Calu3 (cell line): Measurements from ENCODE around the gene RCOR2. TPM values are rescaled to one million over a fixed set of nuclear protein-coding genes. Genes with fewer than 3 reads are reported as not detected.

ENCODE experiments used
- BruUV-seq: library from RNA; stranded (reverse); fragments of 400-500 nt; replicated peaks from 2 replicates; lab custom pipeline; 2021; lab: Mats Ljungman, UMichigan
- CTCF ChIA-PET: fragments of 300-600 bp; sonication (Branson Sonifier 250); formaldehyde crosslinking; loops from one replicate; lab custom pipeline; 2022; ENCODE audit warnings: antibody characterized with exemption; lab: Charles Lee
- DNase-seq: peaks from one replicate; pipeline ENCODE4 v3.0.0; 2022
- H3K27ac Mint-ChIP-seq: one replicate; pipeline ENCODE4 v1.8.0; 2022; ENCODE audit warnings: mixed read lengths; ENCODE audit not compliant: unreplicated experiment
- H3K27me3 Mint-ChIP-seq: one replicate; pipeline ENCODE4 v1.8.0; 2022; ENCODE audit warnings: mixed read lengths; ENCODE audit not compliant: unreplicated experiment
- H3K36me3 Mint-ChIP-seq: one replicate; pipeline ENCODE4 v1.8.0; 2022; ENCODE audit warnings: mild to moderate bottlenecking, moderate library complexity, mixed read lengths; ENCODE audit not compliant: insufficient read depth, unreplicated experiment
- H3K4me1 Mint-ChIP-seq: one replicate; pipeline ENCODE4 v1.8.0; 2022; ENCODE audit warnings: mild to moderate bottlenecking, low read depth, mixed read lengths; ENCODE audit not compliant: unreplicated experiment
- H3K4me3 Mint-ChIP-seq: one replicate; pipeline ENCODE4 v1.8.0; 2022; ENCODE audit warnings: mild to moderate bottlenecking, low read depth, moderate library complexity, mixed read lengths; ENCODE audit not compliant: unreplicated experiment
- H3K9me3 Mint-ChIP-seq: one replicate; pipeline ENCODE4 v1.8.0; 2022; ENCODE audit warnings: low read depth, mixed read lengths; ENCODE audit not compliant: unreplicated experiment
- CTCF ChIP-seq: fragments of 200-600 bp; IDR thresholded peaks from one replicate; pipeline ENCODE4 v1.8.0; 2022; ENCODE audit warnings: antibody characterized with exemption; ENCODE audit not compliant: unreplicated experiment
- intact Hi-C: fragments of 100-400 bp; cut with micrococcal nuclease; formaldehyde crosslinking; loops from one replicate; pipeline ENCODE4 v1.10.0; 2022; ENCODE audit not compliant: unreplicated experiment
- total RNA-seq: library from RNA; stranded (reverse); gene quantifications from 2 replicates; pipeline ENCODE4 v1.2.3, GENCODE V29; 2022

The RCOR2 gene
- total RNA-seq, 1 experiment from 2014 or later, result 0.26 TPM

GRCh38 chr11:63914896-63915691 is 1.9 kb downstream of the RCOR2 start:
- Mint-ChIP-seq H3K27ac (no peak overlapping the region), H3K9me3 (no peaks in the 10 kb centered on the region), H3K27me3 (peaks cover 47% of the 10 kb centered on the region), H3K36me3 (peaks cover 30% of the 10 kb centered on the region), H3K4me3 (no peak overlapping the region), H3K4me1 (peaks cover 8% of the 10 kb centered on the region)
- BruUV-seq, result no TSS peak
- intact Hi-C loops, result no loop called here
- CTCF ChIA-PET, result interaction anchor here (0.6 kb wide), 1 partner anchor 43 kb away, joined by 3 read pairs; no protein-coding TSS in a partner anchor
- no peak for TF ChIP-seq CTCF
- DNase-seq, result no peak

GRCh38 chr11:63913866-63914830 is 2.8 kb downstream of the RCOR2 start:
- intact Hi-C loops, result no loop called here
- CTCF ChIA-PET, result interaction anchor here (0.6 kb wide), 2 partner anchors 98 to 1657 kb away, joined by 3 read pairs; no protein-coding TSS in a partner anchor
- H3K4me3 Mint-ChIP-seq, result no peak overlapping the region

GRCh38 chr11:63912678-63913077 is 4.3 kb downstream of the RCOR2 start:
- Mint-ChIP-seq H3K9me3 (no peaks in the 10 kb centered on the region), H3K4me3 (no peak overlapping the region), H3K27me3 (peaks cover 31% of the 10 kb centered on the region), H3K4me1 (no peaks in the 10 kb centered on the region), H3K36me3 (peaks cover 25% of the 10 kb centered on the region), H3K27ac (no peak overlapping the region)
- no TSS peak for BruUV-seq
- CTCF ChIA-PET, result no interaction called here
- intact Hi-C loops, result no loop called here
- no peak for TF ChIP-seq CTCF
- DNase-seq, result no peak

More at GRCh38 chr11:63913866-63914830, 2.8 kb downstream of the RCOR2 start:
- BruUV-seq, result no TSS peak
- H3K27ac Mint-ChIP-seq, result no peak overlapping the region
- H3K9me3 Mint-ChIP-seq, result no peaks in the 10 kb centered on the region
- H3K36me3 Mint-ChIP-seq, result peaks cover 30% of the 10 kb centered on the region
- DNase-seq, result no peak
- no peak for TF ChIP-seq CTCF
- H3K27me3 Mint-ChIP-seq, result peaks cover 46% of the 10 kb centered on the region
- peaks cover 8% of the 10 kb centered on the region for H3K4me1 Mint-ChIP-seq

- H3K4me1 Mint-ChIP-seq, result no peaks in the 10 kb centered on the region
- no peak overlapping the region for H3K4me3 Mint-ChIP-seq
- no peak for DNase-seq
- peaks cover 32% of the 10 kb centered on the region for H3K36me3 Mint-ChIP-seq
- peaks cover 24% of the 10 kb centered on the region for H3K27me3 Mint-ChIP-seq
- no peak for TF ChIP-seq CTCF
- H3K9me3 Mint-ChIP-seq, result no peaks in the 10 kb centered on the region
- BruUV-seq, result no TSS peak
- CTCF ChIA-PET, result no interaction called here
- intact Hi-C loops, result no loop called here
- no peak overlapping the region for H3K27ac Mint-ChIP-seq
Observed at GRCh38 chr11:63911876-63912275, 5.1 kb downstream of the RCOR2 start.
